Stimulated activated CD4-positive, alpha-beta T cell treated with anti-CD3 and anti-CD28 coated beads, Interleukin-2, amount 100 ng/mL, for 48 hours (primary cell): Measurements from ENCODE around the gene OR2T35.
"Not testable (repeated sequence)": the region's sequence is repeated elsewhere in the genome, so short reads cannot be mapped to it uniquely, and the experiment has no call there.

Experiments
- DNase-seq, 2 donors: peaks; one replicate each; pipeline ENCODE4 v3.0.0-alpha.2; 2020

The OR2T35 gene, protein sequence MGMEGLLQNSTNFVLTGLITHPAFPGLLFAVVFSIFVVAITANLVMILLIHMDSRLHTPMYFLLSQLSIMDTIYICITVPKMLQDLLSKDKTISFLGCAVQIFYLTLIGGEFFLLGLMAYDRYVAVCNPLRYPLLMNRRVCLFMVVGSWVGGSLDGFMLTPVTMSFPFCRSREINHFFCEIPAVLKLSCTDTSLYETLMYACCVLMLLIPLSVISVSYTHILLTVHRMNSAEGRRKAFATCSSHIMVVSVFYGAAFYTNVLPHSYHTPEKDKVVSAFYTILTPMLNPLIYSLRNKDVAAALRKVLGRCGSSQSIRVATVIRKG

DNA sequence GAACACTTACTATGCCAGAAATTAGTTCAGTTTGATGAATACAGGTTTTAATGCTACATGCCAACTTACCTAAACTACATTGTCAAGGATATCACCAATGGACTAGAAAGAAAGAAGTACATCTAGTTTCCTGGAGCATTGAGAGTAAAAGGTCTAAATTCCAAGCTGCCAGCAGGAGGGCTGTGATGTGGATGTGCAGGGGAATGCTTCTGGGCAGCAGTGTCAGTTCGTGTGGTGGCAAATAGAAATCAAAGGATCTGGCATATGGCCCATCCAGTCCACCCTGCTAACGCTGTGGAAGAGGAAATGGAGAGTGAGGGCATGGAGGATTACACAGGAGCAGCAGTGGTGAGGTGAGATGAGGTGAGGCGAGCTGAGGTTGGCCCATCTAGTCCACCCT, at the start of gene OR2T35:
OR2T35 (minus strand) TSS at position 101 of the 400 bp plus-strand sequence. CDS start 6,020 bp downstream, outside the sequence.
- DNase-seq = not testable (repeated sequence)

- no peak for DNase-seq
Observed at GRCh38 chr1:248691567-248692155, 46.6 kb upstream of the OR2T35 start.

DNA sequence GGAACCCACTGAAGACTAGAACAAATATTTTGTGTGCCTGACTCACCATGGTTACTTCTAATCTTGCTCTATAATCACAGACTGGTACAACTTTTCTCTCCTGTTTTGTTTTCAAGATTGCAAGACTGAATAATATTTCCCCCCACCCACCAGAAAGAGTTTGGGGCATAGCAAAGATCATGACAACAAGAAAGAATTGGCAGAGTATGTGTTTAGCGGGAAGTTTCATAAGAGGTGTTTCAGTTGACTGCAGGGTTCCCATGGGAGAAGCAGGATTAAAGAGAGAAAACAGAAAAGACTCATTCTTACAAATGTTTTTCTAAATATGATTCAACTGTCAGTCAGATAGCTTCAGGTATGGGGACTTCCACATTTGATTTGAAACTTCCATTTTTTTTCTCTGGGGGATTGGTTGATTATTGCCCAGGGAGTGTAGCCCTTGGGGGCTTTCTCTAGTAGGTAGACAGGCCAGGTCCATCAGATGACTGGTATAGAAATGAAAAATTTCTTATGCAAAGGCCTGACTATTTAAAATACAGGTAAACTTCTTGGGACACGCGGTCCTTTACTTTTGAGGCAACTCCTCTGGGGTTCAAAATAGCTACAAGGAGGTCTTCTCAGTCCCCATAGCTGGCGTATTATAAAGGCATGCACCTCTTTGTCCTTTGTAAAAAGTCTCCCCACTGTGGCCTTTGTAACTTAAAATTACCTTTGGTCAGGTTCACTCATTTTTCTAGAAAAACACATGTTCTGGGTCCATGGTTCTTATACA, 43.6 kb upstream of the OR2T35 start:
- DNase-seq = no peak

GRCh38 chr1:248686815-248687214, 41.7 kb upstream of the OR2T35 start:
- no peak for DNase-seq

GRCh38 chr1:248681651-248682050, 36.6 kb upstream of the OR2T35 start:
- DNase-seq = no peak

GRCh38 chr1:248670003-248670402, 24.9 kb upstream of the OR2T35 start:
- no peak for DNase-seq

DNA sequence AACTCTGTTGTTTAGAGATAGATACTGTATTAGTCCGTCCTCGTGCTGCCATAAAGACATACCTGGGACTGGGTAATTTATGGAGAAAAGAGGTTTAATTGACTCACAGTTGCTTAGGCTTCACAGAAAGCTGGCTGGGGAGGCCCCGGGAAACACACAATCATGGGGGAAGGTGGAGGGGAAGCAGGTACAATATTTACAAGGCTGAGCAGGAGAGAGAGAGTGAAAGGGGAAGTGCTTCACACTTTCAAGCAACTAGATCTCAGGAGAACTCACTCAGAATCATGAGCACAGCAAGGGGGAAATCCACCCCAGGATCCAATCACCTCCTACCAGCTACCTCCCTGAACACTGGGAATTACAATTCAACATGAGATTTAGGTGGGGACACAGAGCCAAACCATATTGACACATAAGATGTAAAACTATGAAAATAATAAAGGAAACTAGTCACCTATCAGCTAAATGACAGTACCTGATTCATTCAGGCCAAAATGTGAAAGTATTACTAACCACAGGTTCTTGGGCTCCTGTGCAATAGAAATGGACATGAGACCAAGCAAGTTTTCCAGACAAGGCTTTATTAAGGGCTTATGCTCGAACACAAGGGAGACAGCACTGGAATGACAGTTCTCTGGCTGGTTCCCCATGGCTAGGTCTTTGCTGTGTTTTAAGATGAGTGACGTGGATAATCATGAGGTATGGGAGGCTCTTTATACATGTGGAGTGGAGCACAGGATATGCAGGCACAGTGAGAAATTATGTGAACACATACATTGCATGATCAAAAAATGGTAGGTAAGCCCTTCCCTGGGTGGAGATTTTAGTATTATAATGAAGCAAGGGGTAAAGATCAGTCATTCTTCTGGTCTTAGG, 18.6 kb upstream of the OR2T35 start:
- DNase-seq = not testable (repeated sequence)

GRCh38 chr1:248656797-248657196, 11.7 kb upstream of the OR2T35 start:
- DNase-seq = not testable (repeated sequence)

DNA sequence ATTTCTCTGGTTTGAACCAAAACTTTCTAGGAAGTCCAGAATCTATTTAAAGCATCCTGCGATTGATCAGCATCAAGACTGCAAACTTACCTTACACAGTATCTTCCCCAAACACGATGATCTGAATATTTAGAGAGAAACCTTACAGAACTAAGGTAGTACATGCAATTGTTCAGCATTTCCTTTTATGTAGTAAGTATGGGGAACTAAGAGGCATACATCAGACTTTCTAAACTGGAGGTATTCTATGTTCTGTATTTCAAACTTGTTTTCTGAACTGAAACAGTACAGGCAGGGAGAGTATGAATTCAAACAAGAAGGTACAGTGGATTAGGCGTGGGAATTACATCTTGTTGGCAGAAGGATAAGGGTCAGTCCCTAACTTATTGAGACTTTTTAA, 10.3 kb upstream of the OR2T35 start, which contains the start of gene OR2T27:
OR2T27 (minus strand) TSS at position 175 of the 400 bp plus-strand sequence. CDS start 4,644 bp downstream, outside the sequence.
- not testable (repeated sequence) for DNase-seq

DNA sequence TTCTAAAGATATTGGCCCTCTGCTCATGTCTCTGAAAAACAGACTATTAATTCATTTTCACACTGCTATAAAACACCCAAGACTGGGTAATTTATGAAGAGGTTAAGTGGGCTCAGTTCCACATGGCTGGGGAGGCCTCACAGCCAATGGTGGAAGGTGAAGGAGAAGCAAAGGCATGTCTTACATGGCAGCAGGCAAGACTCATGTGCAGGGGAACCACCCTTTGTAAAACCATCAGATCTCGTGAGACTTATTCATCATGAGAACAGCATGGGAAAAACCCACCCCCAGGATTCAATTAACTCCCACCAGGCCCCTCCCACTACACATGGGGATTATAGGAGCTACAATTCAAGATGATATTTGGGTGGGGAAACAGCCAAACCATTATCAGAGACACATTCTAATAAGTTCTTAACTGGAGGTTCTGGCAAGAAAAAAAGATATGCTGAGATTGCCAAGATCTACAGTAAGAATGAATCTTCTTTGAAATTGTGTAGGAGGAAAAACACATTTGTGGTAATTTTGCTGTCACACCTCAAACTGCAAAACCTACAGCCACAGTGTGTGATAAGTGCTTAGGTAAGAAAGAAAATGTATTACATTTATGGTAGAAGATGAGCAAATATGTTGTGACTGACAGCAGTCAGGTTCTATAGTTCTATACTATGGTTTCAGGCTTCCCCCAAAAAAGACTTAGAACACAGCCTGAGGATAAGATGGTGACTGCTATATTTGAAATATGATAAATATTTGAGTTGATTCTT, 3.9 kb upstream of the OR2T35 start:
- DNase-seq = not testable (repeated sequence)

GRCh38 chr1:248642971-248643651, 2.0 kb downstream of the OR2T35 start:
- not testable (repeated sequence) for DNase-seq

- DNase-seq = not testable (repeated sequence)
Observed at GRCh38 chr1:248641583-248641982, 3.5 kb downstream of the OR2T35 start.

DNA sequence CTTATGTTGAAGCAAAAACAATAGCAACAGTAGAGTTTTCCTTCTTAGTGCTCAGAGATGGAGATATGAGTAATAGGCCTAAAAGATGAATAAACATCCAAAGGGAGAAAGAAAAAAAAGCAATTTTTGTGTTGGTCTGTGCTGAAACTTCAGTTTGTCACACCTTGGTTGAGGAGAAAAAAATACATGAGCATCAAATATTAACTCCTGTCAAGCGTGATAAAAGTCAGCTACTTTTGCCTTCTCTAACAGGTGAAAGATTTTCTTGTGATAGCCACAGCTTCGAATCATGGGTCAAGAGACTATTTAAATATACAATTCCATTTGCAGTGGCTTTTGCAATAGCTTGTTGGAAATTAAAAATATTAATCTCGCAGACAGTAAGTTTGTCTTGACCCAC, 4.2 kb downstream of the OR2T35 start:
- DNase-seq = not testable (repeated sequence)

DNA sequence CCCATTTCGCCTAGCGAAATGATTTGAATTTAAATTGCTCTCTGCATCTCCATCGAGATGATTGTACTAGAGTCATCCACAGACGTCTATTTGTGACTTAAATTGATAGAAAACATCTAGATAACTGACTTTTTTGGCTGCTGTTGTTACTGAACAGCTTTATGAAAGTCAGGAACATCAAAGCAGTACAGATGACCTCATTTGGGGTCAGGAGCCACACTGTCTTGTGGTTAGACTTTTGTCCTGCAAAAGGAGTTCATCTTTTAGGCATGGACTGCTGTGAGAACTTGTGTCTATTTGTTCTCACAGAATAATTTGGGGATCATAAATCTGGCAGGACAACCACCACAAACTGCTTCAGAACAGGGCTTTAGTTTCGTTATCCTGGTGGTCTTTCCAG, 5.4 kb downstream of the OR2T35 start:
- DNase-seq = not testable (repeated sequence)

GRCh38 chr1:248636612-248637011, 8.5 kb downstream of the OR2T35 start:
- not testable (repeated sequence) for DNase-seq

- not testable (repeated sequence) for DNase-seq
Observed at GRCh38 chr1:248634991-248635390, 10.1 kb downstream of the OR2T35 start, which contains the start of gene OR2T11. OR2T11 (minus strand) TSS chr1:248635091; CDS start chr1:248627128, 7,963 bp downstream.

GRCh38 chr1:248631354-248632008, 13.6 kb downstream of the OR2T35 start:
- no peak for DNase-seq

GRCh38 chr1:248630551-248630950, 14.5 kb downstream of the OR2T35 start:
- no peak for DNase-seq

GRCh38 chr1:248627971-248628844, 16.9 kb downstream of the OR2T35 start:
- DNase-seq = no peak
